ENCODE results near the gene SF3A1.

DNA sequence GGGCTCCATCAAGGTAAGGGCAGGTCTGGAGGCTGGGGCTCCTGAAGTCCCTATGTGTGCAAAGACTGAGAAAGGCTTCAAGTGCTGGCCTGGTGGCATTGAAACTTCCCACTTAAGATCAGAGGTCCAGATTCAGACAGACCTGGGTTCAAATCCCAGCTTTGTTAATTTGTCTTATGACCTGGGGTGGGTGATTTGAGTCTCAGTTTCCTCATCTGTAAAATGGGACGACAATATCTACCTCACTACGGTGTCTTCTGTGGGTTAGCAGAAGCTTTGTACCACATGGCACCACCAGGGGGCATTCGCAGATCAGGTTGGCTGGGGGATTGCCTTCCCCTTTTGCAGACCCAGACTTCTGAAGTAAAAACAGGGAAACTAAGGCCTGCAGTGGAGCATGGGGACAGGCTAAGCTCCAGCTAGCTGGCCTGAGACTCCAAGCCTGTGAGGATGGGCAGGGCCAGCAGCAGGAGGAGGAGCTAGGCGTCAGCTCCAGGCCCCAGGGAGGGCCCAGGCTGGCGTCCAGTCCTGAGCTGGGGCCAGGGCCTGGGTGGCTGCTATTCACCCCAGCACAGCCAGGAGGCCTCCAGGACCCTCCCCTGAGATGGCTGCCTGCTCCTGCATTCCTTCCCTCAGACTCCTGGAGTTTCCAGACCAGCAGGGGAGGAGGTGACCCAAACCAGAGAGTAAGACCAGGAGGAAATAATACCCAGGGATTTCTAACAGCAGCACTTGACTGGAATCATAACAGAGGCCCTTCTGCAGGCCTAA is 68.9 kb downstream of the SF3A1 start:
- TF ChIP-seq POLR2AphosphoS5 (IDR thresholded peaks at IDR 0.05; ENCODE audit: low read depth, low read length) (no peak), POLR2A (IDR thresholded peaks at IDR 0.05; ENCODE audit: low read depth, low read length) (no peak), PAX5 (IDR thresholded peaks at IDR 0.05; ENCODE audit: insufficient read depth, low read length, severe bottlenecking) (no peak), TAF1 (IDR thresholded peaks at IDR 0.05; ENCODE audit: low read depth, low read length) (no peak)
